B cell (primary cell): Measurements from ENCODE around the gene CLP1.

ENCODE experiments used
- CTCF ChIP-seq: fragments of 200-600 bp; IDR thresholded peaks from one replicate; pipeline ENCODE4 v1.8.0; 2022; ENCODE audit warnings: antibody characterized with exemption, mild to moderate bottlenecking
- EZH2 ChIP-seq: IDR thresholded peaks from 2 replicates; pipeline ENCODE4 v1.6.1; 2012; ENCODE audit warnings: borderline replicate concordance, low read depth, mild to moderate bottlenecking, moderate library complexity, low read length; ENCODE audit not compliant: insufficient read depth, poor library complexity, severe bottlenecking

DNA sequence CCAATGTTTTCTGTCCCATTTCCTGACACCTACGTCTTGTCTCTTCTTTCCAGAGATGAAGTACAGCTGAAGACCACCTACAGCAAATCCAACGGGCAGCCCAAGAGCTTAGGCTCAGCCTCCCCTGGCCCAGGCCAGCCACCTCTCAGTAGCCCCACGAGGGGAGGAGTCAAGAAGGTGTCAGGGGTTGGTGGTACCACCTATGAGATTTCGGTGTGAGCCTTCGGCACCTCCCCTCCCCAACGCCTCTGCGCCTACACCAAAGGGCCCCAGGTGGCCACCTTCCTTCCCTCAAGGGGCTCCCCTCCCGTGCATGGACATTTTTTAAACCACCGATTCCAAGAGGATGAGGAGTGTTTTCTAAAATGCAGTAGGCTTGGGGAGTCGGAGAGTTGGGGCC is 42.3 kb downstream of the CLP1 start:
- TF ChIP-seq CTCF (no peak), EZH2 (no peak)
